Neutrophil (primary cell): Measurements from ENCODE around the gene ELK1.

Experiments used
- H3K27ac ChIP-seq: fragments of 200-600 bp; sonication (generic); 2 replicates; pipeline ENCODE4 v1.5.1; 2016; ENCODE audit warnings: mild to moderate bottlenecking, moderate library complexity
- H3K27me3 ChIP-seq: fragments of 200-600 bp; sonication (generic); 2 replicates; pipeline ENCODE4 v1.6.0; 2016; ENCODE audit warnings: mild to moderate bottlenecking
- H3K36me3 ChIP-seq: fragments of 200-600 bp; sonication (generic); 2 replicates; pipeline ENCODE4 v1.5.1; 2017
- H3K4me1 ChIP-seq, 2 experiments: fragments of 200-600 bp in 1 of 2; sonication (generic) in 1 of 2; 1 replicate in 1 of 2; 2 replicates in 1 of 2; pipeline versions ENCODE4 v1.5.1 to v1.6.1; 2013 to 2016; ENCODE audit warnings: low read depth in 1 of 2, low read length in 1 of 2, mild to moderate bottlenecking in 1 of 2, moderate library complexity in 1 of 2; ENCODE audit not compliant: control insufficient read depth in 1 of 2, insufficient read depth in 1 of 2
- H3K4me3 ChIP-seq, 2 experiments: fragments of 200-600 bp in 1 of 2; sonication (generic) in 1 of 2; 1 replicate in 1 of 2; 2 replicates in 1 of 2; pipeline ENCODE4 v1.5.1; 2013 to 2016; ENCODE audit warnings: low read depth in 1 of 2, low read length in 1 of 2, mild to moderate bottlenecking in 1 of 2, moderate library complexity in 1 of 2
- H3K9me3 ChIP-seq: fragments of 200-600 bp; sonication (generic); 2 replicates; pipeline ENCODE4 v1.5.1; 2016
- CTCF ChIP-seq: fragments of 200-600 bp; sonication (generic); IDR thresholded peaks from 2 replicates; pipeline ENCODE4 v1.5.1; 2016; ENCODE audit warnings: antibody characterized with exemption

The ELK1 gene

GRCh38 chrX:47633689-47634590, 16.4 kb downstream of the ELK1 start:
- Histone ChIP-seq H3K27ac (peak overlapping the region; percentile 97), H3K36me3 (no peaks in the 10 kb centered on the region), H3K27me3 (no peaks in the 10 kb centered on the region), H3K4me1 (peaks cover 66 to 70% of the 10 kb centered on the region in 2 experiments), H3K9me3 (no peaks in the 10 kb centered on the region), H3K4me3 (no peak overlapping the region)
- TF ChIP-seq CTCF: no peak

- peaks cover 69 to 78% of the 10 kb centered on the region in 2 experiments for H3K4me1 ChIP-seq
- H3K36me3 ChIP-seq: peaks cover 6% of the 10 kb centered on the region
- peak overlapping the region; percentile 97 for H3K27ac ChIP-seq
- peak overlapping the region; percentile 17 to 28 for H3K4me3 ChIP-seq
- H3K27me3 ChIP-seq: no peaks in the 10 kb centered on the region
- H3K9me3 ChIP-seq: no peaks in the 10 kb centered on the region
- no peak for TF ChIP-seq CTCF
Observed at GRCh38 chrX:47632666-47633065, 17.7 kb downstream of the ELK1 start.

- H3K27ac ChIP-seq: peak overlapping the region; percentile 97
- TF ChIP-seq CTCF: no peak
- H3K4me3 ChIP-seq: peak overlapping the region in 1 of 2 experiments; percentile 28
- no peaks in the 10 kb centered on the region for H3K27me3 ChIP-seq
- peaks cover 72 to 84% of the 10 kb centered on the region in 2 experiments for H3K4me1 ChIP-seq
- H3K9me3 ChIP-seq: no peaks in the 10 kb centered on the region
- H3K36me3 ChIP-seq: peaks cover 16% of the 10 kb centered on the region
Observed at GRCh38 chrX:47631676-47632075, 18.7 kb downstream of the ELK1 start.

- peak within 1 kb of the TSS; percentile 71 to 77 for H3K4me3 ChIP-seq
- H3K4me1 ChIP-seq: peaks cover 61 to 84% of the 10 kb centered on the region in 2 experiments
- H3K27ac ChIP-seq: peak within 1 kb of the TSS; percentile 97
Observed at GRCh38 chrX:47629419-47630200, 20.8 kb downstream of the ELK1 start, which contains the start of gene CFP. CFP (minus strand) TSS chrX:47629930; CDS start chrX:47629844, 86 bp downstream.

More at GRCh38 chrX:47629419-47630200, 20.8 kb downstream of the ELK1 start, which contains the start of gene CFP:
- Histone ChIP-seq H3K27me3 (no peaks in the 10 kb centered on the region), H3K36me3 (peaks cover 37% of the 10 kb centered on the region), H3K9me3 (no peaks in the 10 kb centered on the region)
- peak; percentile 1 for TF ChIP-seq CTCF
